ACHN (cell line): Measurements from ENCODE around the gene CFAP221.

Experiments used
- DNase-seq: peaks from one replicate; pipeline ENCODE4 v3.0.0-alpha.2; 2015
- in situ Hi-C: cut with HindIII; loops from 2 replicates; pipeline ENCODE4 v1.10.0; 2017; ENCODE audit warnings: low sequenced_read_pairs, low pct_ligation_motif_present, low pct_unique_long_range_greater_than_20kb

CFAP221 gene

DNA sequence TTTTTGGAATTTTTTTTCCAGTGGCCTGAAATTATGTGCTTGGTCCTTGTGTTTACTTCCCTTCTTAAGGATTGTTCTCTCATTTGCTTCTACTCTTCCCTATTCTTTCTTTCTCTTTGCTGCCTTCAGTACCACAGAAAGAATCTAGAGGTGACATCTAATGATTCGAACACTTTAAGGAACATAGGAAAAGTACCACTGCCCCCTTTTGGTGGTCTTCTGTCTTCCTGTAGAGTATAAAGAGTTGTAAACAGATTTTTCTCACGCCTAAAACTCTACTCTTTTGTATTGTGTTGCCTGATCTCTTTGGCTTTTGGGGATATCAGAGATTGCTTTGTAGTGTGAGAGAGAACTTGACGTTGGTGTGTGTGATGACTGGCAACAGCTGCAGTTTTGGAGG, 13.0 kb upstream of the CFAP221 start:
- in situ Hi-C loops, result no loop called here
- DNase-seq, result peak; percentile 56

DNA sequence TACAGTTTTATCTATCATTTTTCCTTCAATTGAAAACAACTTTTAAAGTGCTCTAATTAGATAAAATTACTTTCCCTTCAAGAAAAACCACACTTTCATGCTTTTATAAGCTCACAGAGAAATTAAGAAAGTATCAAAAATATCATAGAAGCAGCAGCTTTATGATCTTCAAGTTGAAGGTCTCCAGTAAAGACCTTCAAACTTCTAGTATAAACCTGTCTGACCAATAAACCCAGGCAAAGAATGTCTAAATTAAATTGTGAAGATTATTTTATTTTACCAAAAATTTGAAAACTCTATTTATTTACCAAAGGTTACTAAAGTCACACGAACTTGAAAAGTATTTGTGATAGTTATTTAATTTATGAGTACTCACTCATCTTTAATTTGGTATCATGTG, 10.7 kb upstream of the CFAP221 start:
- no peak for DNase-seq
- in situ Hi-C loops, result no loop called here

DNA sequence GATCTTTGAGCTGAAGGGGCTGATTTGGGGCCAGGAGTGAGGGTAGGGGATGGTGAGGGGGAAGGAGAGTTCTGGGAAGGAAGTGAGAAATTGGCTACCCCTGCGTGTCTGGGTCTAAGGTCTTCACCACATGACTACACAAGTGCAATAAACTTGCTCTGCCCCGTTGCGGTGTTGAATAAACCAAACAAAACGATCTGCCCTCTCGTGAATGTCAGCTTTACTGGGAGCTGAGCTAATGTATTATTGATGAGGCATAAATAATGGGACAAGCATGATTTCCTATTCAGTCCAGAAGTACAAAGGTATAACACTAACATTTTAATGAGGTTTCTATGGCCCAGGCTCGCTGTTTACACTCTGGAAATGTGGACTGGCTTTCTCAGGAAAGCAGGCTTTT, 8.0 kb upstream of the CFAP221 start:
- in situ Hi-C loops, result no loop called here

DNA sequence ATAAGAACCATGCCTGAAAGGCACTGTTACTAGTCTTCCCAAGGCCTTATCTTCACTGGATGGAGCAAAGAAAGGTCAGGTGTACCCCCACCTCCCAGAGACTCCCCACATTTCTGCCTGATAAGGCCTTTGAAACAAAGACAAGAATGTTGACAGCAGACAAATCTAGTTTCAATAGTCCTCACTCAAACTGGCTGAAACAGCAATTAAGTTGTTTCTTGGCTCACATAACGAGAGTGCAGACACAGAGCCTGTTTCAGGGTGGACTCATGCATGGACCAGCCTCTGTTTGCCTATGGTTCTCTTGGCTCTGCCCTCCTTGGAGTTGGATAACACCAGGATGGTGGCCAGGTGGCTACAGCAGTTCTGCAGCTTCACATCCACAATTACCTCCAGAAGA, 7.5 kb upstream of the CFAP221 start:
- in situ Hi-C loops, result no loop called here
- DNase-seq, result no peak

More for the DNA sequence above, 8.0 kb upstream of the CFAP221 start:
- no peak for DNase-seq

DNA sequence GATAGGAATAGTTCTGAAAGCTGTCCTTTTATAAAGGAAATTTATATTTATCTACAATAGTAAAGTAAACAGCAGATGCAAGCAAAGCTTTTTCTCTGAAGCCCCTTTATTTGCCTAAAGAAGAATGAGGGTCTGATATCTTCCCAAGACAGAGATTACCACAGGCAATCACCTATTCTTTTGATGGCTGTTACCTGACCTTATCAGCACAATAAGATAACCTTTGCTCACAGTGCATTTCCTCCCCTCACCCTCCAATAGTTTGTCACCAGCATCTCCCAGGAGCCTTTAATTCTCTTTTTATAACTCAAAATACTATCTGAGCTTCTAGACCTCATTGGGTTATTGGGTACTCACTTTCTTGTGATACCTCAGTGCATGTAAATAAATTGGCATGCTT, 6.5 kb upstream of the CFAP221 start:
- DNase-seq, result no peak
- in situ Hi-C loops, result no loop called here

DNA sequence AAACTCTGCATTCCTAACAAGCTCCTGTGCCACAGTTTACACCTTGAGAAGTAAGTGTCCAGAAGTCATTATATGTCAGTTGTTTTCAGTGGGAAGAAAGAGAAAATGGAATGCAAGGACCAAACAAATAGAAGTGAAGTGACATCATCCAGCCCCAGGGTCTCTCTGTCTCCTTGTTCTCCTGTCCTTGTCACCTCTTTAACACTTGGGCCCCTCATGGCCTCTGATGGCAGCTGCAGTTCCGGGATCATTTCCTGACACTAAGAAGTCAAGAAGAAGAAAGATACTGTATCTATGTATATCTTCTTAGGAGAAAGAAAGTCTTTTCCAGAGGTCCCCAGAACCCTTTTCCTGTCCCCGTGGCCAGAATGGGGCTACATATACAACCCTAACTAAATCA, 2.8 kb upstream of the CFAP221 start:
- DNase-seq, result no peak
- in situ Hi-C loops, result no loop called here

DNA sequence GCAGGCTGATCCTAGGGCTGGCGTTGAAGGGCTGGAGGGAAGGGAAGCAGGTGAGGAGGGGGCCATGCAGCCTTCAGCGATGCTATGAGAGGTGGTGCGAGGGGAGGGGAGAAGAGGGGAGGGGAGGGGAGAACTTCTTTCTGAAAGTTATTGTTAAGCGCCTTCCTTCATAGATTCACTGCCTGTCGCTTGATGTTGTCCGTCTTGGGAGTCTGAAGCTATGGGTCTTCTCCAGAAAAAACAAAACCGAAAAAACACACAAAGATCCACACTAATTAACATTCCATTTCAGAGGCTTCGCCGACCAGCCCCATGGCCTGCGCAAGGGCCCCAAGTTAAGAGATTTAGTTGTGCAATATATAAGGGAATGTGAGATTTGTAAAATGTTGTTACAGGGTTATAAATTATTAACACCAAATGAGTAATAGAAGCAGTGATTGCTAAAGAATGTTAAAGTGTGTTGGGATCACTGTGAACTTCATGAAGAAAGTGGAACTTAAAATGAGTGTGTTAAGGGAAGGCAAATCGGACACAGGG, 758 bp downstream of the CFAP221 start:
- DNase-seq, result peak; percentile 81
- in situ Hi-C loops, result no loop called here

DNA sequence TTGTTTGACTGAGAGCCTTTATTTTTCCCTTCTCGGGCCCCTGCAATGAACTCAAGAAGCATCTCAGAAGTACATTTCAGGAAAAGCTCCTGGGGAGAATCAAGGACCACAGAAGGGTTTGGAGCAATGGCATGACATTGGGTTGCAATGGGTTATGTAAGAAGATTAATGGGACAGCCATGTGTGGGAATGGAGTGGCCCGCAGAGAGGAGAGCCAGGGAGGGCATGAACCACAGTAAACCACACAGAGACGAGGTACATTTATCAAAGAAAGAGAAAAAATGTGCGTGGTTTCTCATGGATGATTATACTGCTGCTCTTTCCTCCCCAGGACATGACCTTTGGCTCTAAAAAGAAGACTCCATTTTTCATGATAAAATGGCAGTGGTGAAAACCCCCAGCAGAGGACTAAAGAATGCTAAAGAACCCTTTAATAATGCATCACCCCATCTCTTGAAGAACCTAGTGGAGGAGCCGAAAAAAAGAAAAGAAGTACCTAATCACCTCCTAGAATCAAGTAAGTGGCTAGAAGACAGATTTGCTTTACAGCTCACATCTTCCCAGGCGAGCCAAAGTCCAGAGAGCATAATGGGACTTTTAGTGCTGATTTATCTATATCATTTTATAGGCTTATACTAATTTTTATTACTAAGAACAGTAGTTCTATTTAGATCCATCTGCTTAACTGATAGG, 1.7 kb downstream of the CFAP221 start:
- in situ Hi-C loops, result no loop called here
- peak; percentile 41 for DNase-seq

DNA sequence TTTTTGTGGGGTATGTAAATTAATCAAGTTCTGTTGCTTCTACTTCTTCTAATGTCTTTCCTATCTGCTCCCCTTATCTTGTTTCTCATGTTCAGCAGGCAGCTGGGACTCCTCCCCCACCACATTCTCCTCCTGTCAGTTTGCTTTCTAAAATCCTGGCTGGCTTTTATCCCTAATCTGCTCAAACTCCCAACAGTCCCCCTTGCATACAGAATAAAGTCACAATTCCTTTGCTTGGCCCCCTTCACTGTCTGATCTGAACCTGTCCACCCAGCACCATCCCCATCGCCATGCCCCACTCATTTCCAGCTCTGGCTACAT, 2.2 kb downstream of the CFAP221 start:
- in situ Hi-C loops, result no loop called here
- no peak for DNase-seq

DNA sequence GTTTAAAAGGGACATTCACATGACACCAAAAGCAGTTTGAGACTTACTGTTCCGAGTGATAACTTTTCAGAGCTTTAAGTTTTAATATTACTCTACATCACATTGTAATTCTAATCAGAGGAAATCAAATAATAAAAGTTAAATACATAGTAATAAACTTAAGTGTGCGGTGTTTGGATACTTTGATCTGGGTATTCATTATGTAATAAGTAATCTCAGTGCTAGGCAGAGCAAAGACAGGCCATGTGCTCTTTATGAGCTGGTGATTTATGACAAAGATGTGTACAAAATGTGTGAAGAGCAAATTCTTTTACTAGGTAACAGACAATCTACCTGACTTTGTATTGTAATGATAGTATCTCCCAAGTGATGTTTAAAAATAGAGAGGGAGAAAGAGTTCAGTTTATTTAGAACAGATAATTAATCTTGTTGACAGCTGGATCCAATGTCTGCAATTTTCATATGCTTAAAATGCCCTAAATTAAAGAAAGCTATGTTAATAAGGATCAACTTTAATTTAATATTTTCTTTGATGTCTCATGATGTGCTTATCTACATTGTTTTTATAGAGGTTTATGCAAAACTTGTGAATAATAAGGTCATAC, 4.4 kb downstream of the CFAP221 start:
- in situ Hi-C loops, result no loop called here
- DNase-seq, result no peak

DNA sequence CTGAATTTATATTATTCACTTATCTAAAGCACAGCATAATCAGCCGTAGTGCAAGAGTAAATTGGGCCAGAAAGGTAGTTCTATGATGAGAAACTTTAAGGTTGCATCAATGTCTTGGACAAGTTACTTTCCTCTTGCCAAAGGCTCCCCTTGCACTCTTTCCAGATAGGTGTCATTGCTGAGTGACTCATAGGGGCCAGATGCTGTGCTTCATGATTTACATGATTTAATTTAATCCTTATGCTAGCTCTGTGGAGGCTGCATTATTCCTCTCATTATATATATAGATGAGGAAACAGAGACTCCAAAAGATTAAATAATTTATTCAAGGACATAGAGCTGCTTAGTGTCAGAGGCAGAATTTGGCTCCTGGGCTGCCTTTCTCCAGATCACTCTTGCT, 5.0 kb downstream of the CFAP221 start:
- in situ Hi-C loops, result no loop called here
- DNase-seq, result peak; percentile 27

DNA sequence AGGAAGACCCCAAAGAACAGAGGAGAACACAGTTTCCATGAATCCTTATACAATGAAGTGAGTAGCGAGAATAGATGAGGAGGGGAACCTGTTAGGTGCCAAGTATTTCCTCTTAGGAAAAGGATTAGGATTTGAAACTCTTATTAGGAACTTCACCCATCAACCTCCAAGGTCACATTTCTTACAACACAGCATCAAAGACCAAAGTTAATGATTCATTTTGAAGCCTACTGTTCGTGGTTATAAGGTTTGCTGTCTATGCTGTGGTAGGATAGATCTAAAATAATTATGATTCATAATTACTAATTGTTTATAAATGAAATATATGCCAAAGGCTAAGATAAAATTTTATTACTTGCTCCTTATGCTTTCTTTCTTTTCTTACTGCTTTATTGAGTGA, 6.1 kb downstream of the CFAP221 start:
- no peak for DNase-seq
- in situ Hi-C loops, result no loop called here

DNA sequence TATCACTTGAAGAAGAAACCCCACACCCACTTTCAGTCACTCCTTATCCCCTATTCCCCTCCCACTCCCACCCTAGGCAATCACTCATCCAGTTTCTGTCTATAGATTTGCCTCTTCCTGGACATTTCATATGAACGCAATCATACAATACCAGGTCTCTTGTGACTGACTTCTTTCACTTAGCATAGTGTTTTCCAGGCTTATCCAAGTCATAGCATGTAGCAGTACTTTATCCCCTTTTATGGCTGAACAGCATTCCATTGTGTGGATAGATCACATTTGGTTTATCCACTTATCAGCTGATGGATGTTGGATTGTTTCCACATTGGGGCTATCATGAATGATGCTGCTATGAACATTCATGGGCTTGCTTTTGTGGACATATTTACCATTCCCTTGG, 6.6 kb downstream of the CFAP221 start:
- no peak for DNase-seq
- in situ Hi-C loops, result no loop called here

DNA sequence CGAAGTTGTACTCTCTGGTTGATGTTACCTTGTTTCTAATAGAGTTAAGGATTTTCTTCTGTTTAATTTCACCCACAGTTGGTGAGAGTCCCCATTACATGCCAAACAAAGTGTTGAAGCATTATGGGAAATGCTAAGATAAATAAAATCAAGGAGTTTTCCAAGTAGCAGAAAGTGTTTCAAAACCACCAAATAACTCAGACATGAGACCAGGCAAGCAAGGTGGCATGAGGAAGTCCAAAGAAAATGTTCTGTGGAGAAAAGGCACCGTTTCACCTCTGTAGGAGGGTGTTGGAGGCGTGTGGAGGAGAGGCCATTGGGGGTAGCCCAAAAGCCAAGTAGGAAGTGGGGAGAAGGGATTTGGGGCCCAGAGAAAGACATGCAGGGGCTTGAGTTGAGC, 8.7 kb downstream of the CFAP221 start:
- in situ Hi-C loops, result no loop called here
- no peak for DNase-seq

DNA sequence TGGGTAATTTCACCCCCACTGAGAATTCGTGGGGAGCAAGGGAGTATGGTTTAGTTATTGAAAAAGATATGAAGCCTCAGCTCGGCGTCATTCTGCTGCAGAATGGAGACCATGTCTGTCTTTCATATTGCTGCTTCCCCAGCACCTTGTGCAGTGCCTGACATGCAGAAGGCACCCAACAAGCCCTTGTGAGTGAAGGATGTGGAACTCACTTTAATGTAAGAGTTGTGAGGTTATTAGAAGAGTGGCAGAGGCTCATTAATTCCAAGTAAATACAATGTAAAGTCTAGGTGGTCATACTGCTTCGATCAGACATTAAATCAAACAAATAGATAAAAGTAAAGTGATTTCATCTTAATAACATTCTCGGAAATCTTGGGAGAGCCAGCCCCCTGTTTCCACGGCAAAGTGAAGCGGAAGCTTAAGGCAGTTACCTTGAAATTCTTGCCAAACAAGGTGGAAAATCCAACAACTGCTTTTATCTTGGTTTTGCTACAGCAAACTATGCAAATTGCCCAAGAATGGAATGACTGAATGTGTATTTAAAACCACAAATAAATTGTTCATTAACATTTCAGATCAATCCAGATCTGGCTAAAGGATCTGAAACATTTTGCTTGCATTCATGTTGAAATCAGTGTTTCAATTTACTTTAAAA, 9.6 kb downstream of the CFAP221 start:
- in situ Hi-C loops, result no loop called here
- no peak for DNase-seq

DNA sequence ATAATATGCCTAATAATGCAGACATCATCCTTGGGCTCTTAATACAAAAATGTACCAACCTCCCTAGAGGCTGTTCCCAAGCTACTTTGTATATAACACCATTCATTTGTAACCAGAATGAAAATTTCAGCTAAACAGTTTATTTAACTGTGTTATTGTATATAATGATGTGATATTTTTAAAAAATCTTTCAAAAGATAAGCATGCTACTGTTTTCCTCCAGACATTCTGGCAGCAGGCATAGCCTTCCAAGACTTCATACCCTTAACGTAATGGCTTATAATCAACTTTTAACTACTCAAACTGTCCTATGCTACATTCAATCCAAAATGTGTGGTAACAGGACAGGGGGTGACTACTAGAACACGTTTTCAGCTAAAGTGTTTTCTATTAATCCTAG, 21.2 kb downstream of the CFAP221 start:
- no peak for DNase-seq
- in situ Hi-C loops, result no loop called here

DNA sequence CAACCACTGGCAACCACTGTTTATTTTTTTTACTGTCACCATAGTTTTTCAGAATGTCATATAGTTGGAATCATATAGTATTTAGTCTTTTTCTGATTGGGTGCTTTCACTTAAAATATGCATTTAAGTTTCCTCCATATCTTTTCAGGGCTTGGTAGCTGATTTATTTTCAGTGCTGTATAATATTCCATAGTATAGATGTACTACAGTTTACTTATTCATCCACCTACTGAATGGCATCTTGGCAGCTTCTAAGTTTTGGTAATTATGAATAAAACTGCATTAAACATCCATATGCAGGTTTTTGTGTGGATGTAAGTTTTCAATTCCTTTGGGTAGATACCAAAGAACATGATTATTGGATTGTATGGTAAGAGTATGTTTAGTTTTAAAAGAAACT, 23.0 kb downstream of the CFAP221 start:
- no peak for DNase-seq
- in situ Hi-C loops, result no loop called here

DNA sequence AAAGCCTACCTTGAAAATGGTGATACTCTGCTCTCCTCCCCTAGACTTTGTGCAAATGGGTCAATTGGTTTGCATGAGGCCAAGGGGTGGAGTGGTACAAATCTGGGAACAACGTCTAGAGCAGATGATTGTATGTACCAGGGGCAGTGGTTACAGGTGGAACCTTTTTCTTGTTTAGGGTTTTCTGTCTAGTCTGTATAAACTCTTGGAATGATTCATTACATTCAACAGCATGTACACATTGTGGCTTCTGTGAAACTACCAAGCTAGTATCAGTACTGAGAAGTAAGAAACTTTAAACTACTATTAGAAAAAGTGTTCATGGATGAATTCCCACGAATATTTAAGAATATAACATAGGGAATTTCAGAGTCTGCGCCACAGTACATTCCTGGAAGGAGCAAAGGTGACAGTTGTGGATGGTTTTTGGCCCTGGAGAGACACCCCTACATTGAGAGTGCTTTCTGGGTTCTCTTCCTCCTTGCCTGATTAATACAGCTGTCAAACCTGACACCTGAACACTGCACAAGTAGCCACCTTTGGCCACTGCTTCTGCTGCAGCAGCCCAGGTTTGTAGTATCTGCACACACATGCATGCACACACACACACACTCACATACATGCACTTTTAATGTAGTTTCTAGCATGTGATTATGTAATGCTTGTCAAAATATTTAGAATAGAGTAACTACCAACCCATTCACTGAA, 30.0 kb downstream of the CFAP221 start:
- no peak for DNase-seq
- in situ Hi-C loops, result no loop called here

DNA sequence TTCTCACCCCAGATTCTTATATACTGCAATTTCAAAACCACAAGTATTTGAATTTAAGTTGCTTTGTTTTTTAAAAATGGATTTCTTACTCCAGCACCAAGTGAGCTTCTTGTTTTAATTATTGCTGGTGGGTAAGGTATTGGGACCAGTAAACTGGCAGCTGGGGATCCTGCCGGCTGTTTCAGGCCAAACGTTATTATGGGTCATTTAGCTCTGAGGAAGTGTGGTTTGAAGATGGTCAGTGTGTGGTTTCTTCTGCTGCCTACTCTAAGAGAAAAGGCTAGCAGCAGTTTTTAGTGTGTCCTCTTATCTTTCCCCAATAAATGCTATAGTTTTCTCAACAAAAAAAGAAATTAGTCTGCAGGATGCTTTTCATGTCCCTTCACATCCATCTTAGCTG, 30.6 kb downstream of the CFAP221 start:
- in situ Hi-C loops, result no loop called here
- DNase-seq, result no peak
